Stimulated activated CD8-positive, alpha-beta memory T cell treated with anti-CD3 and anti-CD28 coated beads, Interleukin-12 subunit alpha, Interleukin-12 subunit beta, amount 100 ng/mL, for 24 hours (primary cell): ENCODE measurements around the gene DNAH11.
"Not testable (repeated sequence)": the region's sequence is repeated elsewhere in the genome, so short reads cannot be mapped to it uniquely, and the experiment has no call there.

Source experiments
- DNase-seq: peaks from one replicate; pipeline ENCODE4 v3.0.0-alpha.2; 2020; ENCODE audit errors: extremely low read depth

Gene DNAH11

GRCh38 chr7:21542891-21543527 lies at the start of gene DNAH11:
DNAH11 (plus strand) TSS chr7:21543039; CDS start chr7:21543246, 207 bp downstream.
- DNase-seq, result no peak

- DNase-seq, result no peak
These were observed 47.1 kb upstream of the DNAH11 start for GRCh38 chr7:21495731-21496130.

- DNase-seq, result no peak
These were observed 45.8 kb upstream of the DNAH11 start for GRCh38 chr7:21497072-21497471.

- no peak for DNase-seq
These were observed 42.6 kb upstream of the DNAH11 start for GRCh38 chr7:21500117-21500832.

- no peak for DNase-seq
These were observed 38.8 kb upstream of the DNAH11 start for GRCh38 chr7:21504021-21504420.

- no peak for DNase-seq
These were observed 35.1 kb upstream of the DNAH11 start for GRCh38 chr7:21507627-21508343.

GRCh38 chr7:21508538-21508937 lies 34.3 kb upstream of the DNAH11 start:
- no peak for DNase-seq

- DNase-seq, result no peak
These were observed 28.8 kb upstream of the DNAH11 start for GRCh38 chr7:21514062-21514461.

- DNase-seq, result no peak
These were observed 18.2 kb upstream of the DNAH11 start for GRCh38 chr7:21524680-21525079.

GRCh38 chr7:21526007-21526406 lies 16.8 kb upstream of the DNAH11 start:
- DNase-seq, result no peak

GRCh38 chr7:21526448-21526847 lies 16.4 kb upstream of the DNAH11 start:
- DNase-seq, result no peak

GRCh38 chr7:21532485-21532884 lies 10.4 kb upstream of the DNAH11 start:
- DNase-seq, result not testable (repeated sequence)

- DNase-seq, result not testable (repeated sequence)
These were observed 9.2 kb upstream of the DNAH11 start for GRCh38 chr7:21533646-21534045.

- DNase-seq, result not testable (repeated sequence)
These were observed 6.3 kb upstream of the DNAH11 start for GRCh38 chr7:21536445-21537118.

GRCh38 chr7:21538936-21539495 lies 3.8 kb upstream of the DNAH11 start:
- DNase-seq, result no peak

GRCh38 chr7:21543528-21544302 lies 876 bp downstream of the DNAH11 start:
- DNase-seq, result no peak

- DNase-seq, result no peak
These were observed 1.4 kb downstream of the DNAH11 start for GRCh38 chr7:21544303-21544656.

- no peak for DNase-seq
These were observed 1.9 kb downstream of the DNAH11 start for GRCh38 chr7:21544715-21545114.

- DNase-seq, result no peak
These were observed 4.7 kb downstream of the DNAH11 start for GRCh38 chr7:21547501-21547900.

GRCh38 chr7:21548491-21548890 lies 5.7 kb downstream of the DNAH11 start:
- DNase-seq, result no peak

GRCh38 chr7:21550076-21550475 lies 7.2 kb downstream of the DNAH11 start:
- DNase-seq, result no peak
